ACC112 (cell line): Measurements from ENCODE around the gene RELN.
"Not testable (repeated sequence)": the region's sequence is repeated elsewhere in the genome, so short reads cannot be mapped to it uniquely, and the experiment has no call there.

Source experiments
- H2AFZ ChIP-seq: fragments of 200-600 bp; sonication (generic); one replicate; pipeline ENCODE4 v1.6.0; 2017; ENCODE audit warnings: antibody characterized with exemption, low read length; ENCODE audit not compliant: unreplicated experiment
- H3K27ac ChIP-seq: fragments of 200-600 bp; sonication (generic); 2 replicates; pipeline ENCODE4 v1.5.1; 2014; ENCODE audit warnings: low read depth, mild to moderate bottlenecking, antibody characterized with exemption, low read length, moderate library complexity
- H3K27me3 ChIP-seq: fragments of 200-600 bp; sonication (generic); 2 replicates; pipeline ENCODE4 v1.6.1; 2014; ENCODE audit warnings: mild to moderate bottlenecking, antibody characterized with exemption, low read length, moderate library complexity, mixed read lengths; ENCODE audit not compliant: insufficient read depth
- H3K36me3 ChIP-seq: fragments of 200-600 bp; sonication (generic); 2 replicates; pipeline ENCODE4 v1.6.1; 2016; ENCODE audit warnings: mild to moderate bottlenecking, antibody characterized with exemption, low read length, moderate library complexity, mixed read lengths; ENCODE audit not compliant: insufficient read depth
- H3K4me1 ChIP-seq: fragments of 200-600 bp; sonication (generic); one replicate; pipeline ENCODE4 v1.6.1; 2016; ENCODE audit warnings: low read length, mixed read lengths; ENCODE audit not compliant: insufficient read depth, unreplicated experiment, control insufficient read depth
- H3K4me3 ChIP-seq: fragments of 200-600 bp; sonication (generic); 2 replicates; pipeline ENCODE4 v1.5.1; 2014; ENCODE audit warnings: mild to moderate bottlenecking, low read depth, low read length
- H3K79me2 ChIP-seq: fragments of 200-600 bp; sonication (generic); one replicate; pipeline ENCODE4 v1.6.0; 2016; ENCODE audit warnings: low read length; ENCODE audit not compliant: control insufficient read depth, unreplicated experiment, insufficient read depth

The RELN gene

DNA sequence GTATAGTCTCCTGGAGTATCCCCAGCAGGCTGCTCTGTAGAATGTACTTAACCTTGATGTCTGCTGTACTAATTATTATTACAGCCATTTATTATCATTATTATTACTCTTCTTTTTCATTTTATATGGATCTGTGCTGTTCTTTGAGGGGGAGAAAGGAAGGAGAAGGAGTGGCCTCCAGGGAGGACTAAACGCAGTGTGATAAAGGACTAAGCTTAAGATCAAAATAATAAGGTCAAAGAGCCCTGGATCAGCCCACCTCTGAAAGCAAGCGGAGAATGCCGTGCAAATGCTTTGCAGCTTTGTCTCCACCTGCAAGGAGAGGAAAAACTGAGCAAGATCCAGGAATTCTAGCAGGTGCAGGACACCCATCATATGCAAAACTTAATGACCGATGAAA, 65.3 kb downstream of the RELN start:
- Histone ChIP-seq H3K4me3 (no peak overlapping the region), H3K36me3 (no peaks in the 10 kb centered on the region), H3K27me3 (peaks cover 8% of the 10 kb centered on the region; the same call in 1 of the 2 replicates), H3K4me1 (no peaks in the 10 kb centered on the region), H2AFZ (no peak overlapping the region), H3K27ac (no peak overlapping the region), H3K79me2 (no peaks in the 10 kb centered on the region)

DNA sequence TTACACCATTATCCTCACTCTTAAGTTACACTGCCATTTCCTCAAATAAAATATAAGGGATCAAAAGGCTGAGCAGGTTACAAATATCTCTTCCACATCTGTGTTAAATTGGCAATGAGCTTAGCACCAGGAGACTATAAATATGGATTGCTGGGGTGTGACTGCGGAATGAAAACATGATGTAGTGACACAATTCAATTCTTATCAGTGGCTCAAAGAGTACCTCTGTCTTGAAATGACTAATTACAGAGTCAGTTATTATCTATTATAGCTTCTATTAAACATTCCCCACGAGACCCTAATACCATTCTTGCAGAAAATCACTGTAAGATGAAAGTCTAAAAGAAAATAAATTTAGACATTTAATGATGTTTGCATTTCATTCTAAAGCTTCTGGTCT, 67.1 kb downstream of the RELN start:
- Histone ChIP-seq H3K79me2 (no peaks in the 10 kb centered on the region), H2AFZ (no peak overlapping the region), H3K4me3 (no peak overlapping the region), H3K27me3 (peaks cover 8% of the 10 kb centered on the region; the same call in 1 of the 2 replicates), H3K4me1 (no peaks in the 10 kb centered on the region), H3K27ac (no peak overlapping the region), H3K36me3 (no peaks in the 10 kb centered on the region)

DNA sequence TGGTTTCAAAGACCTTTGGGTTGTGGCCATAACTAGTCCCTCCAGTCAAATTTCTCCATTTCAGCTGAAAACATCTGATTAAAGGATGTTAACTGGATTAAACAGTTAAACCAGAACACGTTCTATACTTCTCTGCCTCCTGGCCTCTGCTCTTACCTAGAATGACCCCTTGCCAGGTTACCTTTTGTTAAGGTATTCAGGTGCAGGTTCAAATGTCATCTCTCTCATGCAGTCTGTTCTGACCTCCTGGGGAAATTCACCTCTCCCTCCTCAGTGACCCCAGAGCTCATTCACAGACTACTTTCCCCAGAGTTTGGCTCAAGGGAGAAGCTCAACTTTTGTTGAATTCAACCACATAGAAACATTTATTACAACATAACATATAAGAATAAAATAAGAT, 67.8 kb downstream of the RELN start:
- Histone ChIP-seq H2AFZ (no peak overlapping the region), H3K4me3 (no peak overlapping the region), H3K27ac (no peak overlapping the region), H3K36me3 (no peaks in the 10 kb centered on the region), H3K79me2 (no peaks in the 10 kb centered on the region), H3K27me3 (peaks cover 8% of the 10 kb centered on the region; the same call in 1 of the 2 replicates), H3K4me1 (no peaks in the 10 kb centered on the region)

DNA sequence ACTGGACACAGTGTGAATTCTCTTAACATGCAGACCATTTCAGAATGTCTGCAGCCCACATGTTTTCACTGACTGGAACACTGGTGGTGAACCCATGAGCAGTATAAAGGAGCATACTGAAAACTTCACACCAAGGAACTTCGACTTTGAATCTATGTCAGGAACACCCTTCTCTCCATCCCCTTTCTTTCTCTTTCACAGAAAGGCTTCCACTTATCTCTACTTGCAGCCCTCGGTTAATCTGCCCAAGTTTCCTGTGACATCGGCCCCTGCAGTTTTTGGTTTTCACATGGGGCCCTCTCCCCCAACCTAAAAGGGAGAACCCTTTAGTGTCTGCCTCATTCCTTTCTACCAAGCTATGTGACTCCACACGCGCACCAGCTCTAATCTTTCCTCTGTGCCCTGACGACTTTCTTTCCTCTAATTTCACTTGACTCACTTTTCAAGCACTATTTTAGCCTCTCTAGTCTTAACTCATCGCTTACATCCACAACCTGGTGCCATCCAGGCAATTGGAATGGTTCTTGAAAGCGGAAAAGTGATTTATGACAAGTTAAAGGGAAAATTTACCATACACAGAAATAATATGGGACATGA, 70.1 kb downstream of the RELN start:
- Histone ChIP-seq H3K4me3 (no peak overlapping the region), H3K4me1 (no peaks in the 10 kb centered on the region), H3K27me3 (peaks cover 7% of the 10 kb centered on the region; the same call in 1 of the 2 replicates), H3K36me3 (no peaks in the 10 kb centered on the region), H2AFZ (no peak overlapping the region), H3K79me2 (no peaks in the 10 kb centered on the region), H3K27ac (no peak overlapping the region)

DNA sequence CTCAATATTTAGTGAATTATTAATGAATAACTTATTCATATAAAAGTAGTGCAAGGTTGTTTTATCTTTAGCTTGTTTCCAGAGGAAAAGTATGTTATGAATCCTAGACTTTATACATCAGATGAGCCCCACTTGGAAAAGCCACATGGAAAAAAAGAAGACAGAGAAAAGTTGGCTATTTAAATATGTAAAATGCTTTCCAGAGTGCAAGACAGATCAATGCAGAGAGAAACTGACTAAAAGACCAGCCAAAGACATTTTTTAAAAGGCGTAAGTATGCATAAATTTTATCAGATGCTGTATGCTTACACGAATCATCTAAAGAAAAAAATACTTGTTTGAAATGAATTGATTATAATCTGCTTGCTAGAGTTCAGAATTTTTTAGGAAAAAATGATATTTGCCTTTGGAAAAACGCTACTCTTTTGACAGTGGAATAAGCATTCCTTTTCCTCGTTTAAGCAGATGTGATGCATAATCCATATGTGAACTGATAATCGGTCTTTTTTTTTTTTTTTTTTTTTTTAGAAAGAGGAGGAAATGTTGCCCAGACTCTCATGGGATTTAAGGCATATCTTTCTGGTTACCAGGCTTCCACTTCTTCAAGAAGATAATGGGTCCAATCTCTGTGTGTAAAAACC, 70.7 kb downstream of the RELN start:
- Histone ChIP-seq H3K79me2 (no peaks in the 10 kb centered on the region), H3K4me3 (no peak overlapping the region), H3K27me3 (peaks cover 4% of the 10 kb centered on the region; the same call in 1 of the 2 replicates), H3K4me1 (no peaks in the 10 kb centered on the region), H2AFZ (no peak overlapping the region), H3K27ac (no peak overlapping the region), H3K36me3 (no peaks in the 10 kb centered on the region)

DNA sequence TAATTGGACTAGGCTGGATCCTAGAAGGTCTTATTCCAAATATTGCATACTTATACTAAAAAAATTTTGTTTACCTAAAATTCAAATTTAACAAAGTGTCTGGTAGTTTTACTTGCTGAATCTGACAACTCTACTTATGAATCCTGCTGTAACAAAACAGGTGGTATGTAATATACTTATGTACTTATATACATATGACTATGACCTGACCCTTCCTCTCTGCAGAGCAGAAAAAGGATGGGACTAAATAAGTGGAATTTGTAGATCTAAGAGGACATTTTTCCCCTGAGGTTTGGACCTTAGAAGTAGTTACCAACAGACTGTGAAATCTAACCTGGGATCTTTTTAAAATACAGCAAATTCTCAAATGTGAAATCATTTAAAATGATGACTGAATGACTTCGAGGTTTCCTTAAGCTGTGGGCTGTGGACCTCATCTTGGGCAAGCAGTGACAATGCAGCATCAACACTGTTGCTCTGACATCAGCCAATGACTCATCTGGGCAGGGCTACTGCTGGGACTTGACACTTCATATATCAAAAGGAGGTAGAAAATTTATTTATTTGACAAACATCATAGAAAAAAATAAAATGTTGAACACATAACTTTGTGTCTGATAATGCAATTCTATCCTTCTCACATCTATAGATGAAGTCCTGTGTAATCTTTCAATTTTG, 73.6 kb downstream of the RELN start:
- no peaks in the 10 kb centered on the region for H3K4me1 ChIP-seq
- H3K4me3 ChIP-seq, result no peak overlapping the region
- H3K79me2 ChIP-seq, result no peaks in the 10 kb centered on the region
- H2AFZ ChIP-seq, result no peak overlapping the region
- no peaks in the 10 kb centered on the region for H3K36me3 ChIP-seq
- H3K27ac ChIP-seq, result no peak overlapping the region
- no peaks in the 10 kb centered on the region for H3K27me3 ChIP-seq

DNA sequence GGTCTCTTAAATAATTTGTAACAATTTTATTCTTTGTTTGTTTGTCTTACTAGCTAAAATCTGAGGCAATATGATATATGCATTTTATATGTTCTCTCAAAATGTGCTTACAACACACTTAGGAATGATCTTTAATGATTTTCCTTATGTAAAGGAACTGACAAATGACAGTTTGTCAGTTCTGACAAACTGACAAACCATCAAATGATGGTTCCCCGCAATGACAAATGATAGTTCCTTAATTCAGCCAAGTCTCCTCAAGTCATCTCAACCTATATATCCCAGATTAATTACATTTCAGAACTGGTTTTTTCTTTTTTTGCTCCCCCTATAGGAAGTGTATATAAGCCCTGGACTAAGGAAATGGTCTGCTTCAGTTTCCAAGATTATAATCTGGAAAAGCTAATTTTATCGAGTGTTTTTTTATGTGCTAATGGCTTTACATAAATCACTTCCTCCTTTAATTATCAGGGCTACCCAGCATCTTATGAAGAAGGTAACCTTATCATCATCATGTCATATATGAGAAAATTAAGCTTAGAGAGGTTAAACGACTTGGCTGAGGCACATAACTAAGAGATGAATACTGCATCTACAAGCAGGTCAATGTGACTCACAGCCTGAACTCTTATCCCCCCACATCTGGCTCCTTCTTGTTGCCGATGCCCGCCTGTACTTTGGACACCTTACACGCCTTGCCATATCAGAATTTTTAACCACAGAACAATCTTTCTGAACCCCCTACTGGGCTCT, 75.1 kb downstream of the RELN start:
- Histone ChIP-seq H3K4me3 (no peak overlapping the region), H3K27me3 (no peaks in the 10 kb centered on the region), H3K36me3 (no peaks in the 10 kb centered on the region), H3K79me2 (no peaks in the 10 kb centered on the region), H3K27ac (no peak overlapping the region), H3K4me1 (no peaks in the 10 kb centered on the region), H2AFZ (no peak overlapping the region)

DNA sequence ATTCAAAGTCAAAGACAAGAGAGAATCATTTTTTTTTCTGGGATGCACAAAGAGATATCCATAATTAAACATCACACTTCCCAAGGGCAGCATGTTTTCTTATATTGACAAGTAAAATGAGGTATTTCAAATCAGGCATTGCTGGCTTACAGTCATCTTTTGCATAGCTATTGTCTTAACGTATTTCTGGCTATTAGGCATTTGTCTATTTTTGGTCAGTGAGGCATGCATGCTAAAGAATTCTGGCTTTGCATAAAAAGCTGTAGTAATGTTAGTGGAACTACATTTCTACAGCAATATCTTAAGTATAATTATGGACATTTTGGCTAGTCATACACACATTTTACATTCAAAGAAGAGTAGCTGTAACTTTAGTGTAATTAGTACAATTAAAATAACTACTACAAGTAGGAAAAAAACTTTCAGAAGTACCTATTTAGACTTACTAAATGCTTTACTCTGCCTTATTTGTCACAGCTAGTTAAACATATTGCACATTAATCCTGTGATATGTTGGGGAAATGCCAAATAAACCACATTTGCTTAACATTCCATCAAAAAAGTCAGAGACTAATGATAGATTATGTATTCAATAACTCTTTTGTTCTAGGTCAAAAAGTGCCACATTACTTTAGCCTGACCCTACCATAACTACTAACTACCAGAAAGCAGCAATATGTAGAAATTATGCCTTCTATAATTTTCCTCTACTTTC, 76.4 kb downstream of the RELN start:
- Histone ChIP-seq H3K27ac (no peak overlapping the region), H3K4me3 (no peak overlapping the region), H2AFZ (no peak overlapping the region), H3K36me3 (no peaks in the 10 kb centered on the region), H3K27me3 (no peaks in the 10 kb centered on the region), H3K4me1 (no peaks in the 10 kb centered on the region), H3K79me2 (no peaks in the 10 kb centered on the region)

DNA sequence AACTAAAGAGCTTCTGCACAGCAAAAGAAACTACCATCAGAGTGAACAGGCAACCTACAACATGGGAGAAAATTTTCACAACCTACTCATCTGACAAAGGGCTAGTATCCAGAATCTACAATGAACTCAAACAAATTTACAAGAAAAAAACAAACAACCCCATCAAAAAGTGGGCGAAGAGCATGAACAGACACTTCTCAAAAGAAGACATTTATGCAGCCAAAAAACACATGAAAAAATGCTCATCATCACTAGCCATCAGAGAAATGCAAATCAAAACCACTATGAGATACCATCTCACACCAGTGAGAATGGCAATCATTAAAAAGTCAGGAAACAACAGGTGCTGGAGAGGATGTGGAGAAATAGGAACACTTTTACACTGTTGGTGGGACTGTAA, 78.4 kb downstream of the RELN start:
- not testable (repeated sequence) for H3K27me3 ChIP-seq, H3K4me1 ChIP-seq, H3K79me2 ChIP-seq, H3K4me3 ChIP-seq, H3K36me3 ChIP-seq, H3K27ac ChIP-seq, H2AFZ ChIP-seq

DNA sequence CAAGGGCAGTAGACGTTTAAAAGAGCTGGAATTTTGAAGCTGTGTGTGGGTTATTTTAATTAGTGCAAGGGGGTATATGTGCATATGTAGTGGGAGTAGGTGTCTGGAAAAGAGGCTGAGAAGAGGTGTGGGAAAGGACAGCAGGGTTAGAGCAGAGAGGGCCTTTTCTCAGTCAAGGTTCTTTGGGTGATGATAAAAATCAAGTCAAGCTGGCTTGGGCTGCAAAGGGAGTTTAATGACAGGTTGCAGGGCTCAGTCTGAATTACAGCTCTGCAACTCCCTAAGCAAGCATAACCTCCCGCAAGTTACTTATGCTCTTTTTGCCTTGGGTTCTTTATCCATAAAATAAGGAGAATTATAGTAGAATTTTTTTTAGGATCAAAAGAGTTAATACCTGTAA, 83.5 kb downstream of the RELN start:
- Histone ChIP-seq H3K4me3 (no peak overlapping the region), H3K27ac (no peak overlapping the region), H2AFZ (no peak overlapping the region), H3K36me3 (no peaks in the 10 kb centered on the region), H3K79me2 (no peaks in the 10 kb centered on the region), H3K4me1 (no peaks in the 10 kb centered on the region), H3K27me3 (no peaks in the 10 kb centered on the region)
